Measurements from ENCODE around the gene ADM. TPM values are rescaled to one million over a fixed set of nuclear protein-coding genes. Genes with fewer than 3 reads are reported as not detected.

ADM gene
- total RNA-seq, 1 experiment from 2014 or later, result 21.9 TPM

DNA sequence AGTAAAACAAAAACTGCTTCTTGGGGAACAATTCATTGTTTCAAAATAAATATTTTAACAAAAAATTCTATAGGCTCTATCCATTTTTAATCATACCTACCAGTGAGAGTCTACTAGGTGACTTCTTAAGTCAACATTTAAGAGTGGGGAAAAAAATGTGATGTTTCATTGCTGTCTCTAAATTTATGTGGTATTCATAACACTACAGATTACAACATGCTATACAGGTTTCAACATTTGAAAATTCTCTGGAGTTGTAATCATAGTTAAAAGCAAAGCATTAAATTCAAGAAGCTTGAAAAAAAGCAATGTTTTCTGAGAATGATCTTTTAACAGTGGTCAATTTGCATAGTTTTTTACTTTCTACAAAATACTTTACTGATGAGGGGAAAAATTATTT is 29.2 kb upstream of the ADM start:
- POLR2A ChIA-PET (ENCODE audit: unreplicated experiment), result no interaction called here
- Histone ChIP-seq H3F3A (ENCODE audit: insufficient read depth, low read depth) (no peaks in the 10 kb centered on the region), H3K36me3 (ENCODE audit: low read depth) (no peaks in the 10 kb centered on the region), H3K4me3 (no peak overlapping the region), H4K20me1 (ENCODE audit: insufficient read depth) (no peaks in the 10 kb centered on the region), H3K4me2 (no peak overlapping the region), H2AFZ (no peak overlapping the region), H3K27ac (no peak overlapping the region), H3K9me3 (ENCODE audit: insufficient read depth, low read depth) (no peaks in the 10 kb centered on the region), H3K27me3 (ENCODE audit: insufficient read depth, low read depth) (no peaks in the 10 kb centered on the region), H3K9me2 (ENCODE audit: insufficient read depth) (no peaks in the 10 kb centered on the region), H3K79me2 (ENCODE audit: low read depth) (no peaks in the 10 kb centered on the region), H3K4me1 (replicated peaks; ENCODE audit: insufficient read depth) (no peaks in the 10 kb centered on the region)
- CTCF ChIA-PET, result no interaction called here
- BruUV-seq (replicated peaks), result no TSS peak
- intact Hi-C loops (cut with micrococcal nuclease; ENCODE audit: unreplicated experiment), result no loop called here
- TF ChIP-seq, protein P1, sequence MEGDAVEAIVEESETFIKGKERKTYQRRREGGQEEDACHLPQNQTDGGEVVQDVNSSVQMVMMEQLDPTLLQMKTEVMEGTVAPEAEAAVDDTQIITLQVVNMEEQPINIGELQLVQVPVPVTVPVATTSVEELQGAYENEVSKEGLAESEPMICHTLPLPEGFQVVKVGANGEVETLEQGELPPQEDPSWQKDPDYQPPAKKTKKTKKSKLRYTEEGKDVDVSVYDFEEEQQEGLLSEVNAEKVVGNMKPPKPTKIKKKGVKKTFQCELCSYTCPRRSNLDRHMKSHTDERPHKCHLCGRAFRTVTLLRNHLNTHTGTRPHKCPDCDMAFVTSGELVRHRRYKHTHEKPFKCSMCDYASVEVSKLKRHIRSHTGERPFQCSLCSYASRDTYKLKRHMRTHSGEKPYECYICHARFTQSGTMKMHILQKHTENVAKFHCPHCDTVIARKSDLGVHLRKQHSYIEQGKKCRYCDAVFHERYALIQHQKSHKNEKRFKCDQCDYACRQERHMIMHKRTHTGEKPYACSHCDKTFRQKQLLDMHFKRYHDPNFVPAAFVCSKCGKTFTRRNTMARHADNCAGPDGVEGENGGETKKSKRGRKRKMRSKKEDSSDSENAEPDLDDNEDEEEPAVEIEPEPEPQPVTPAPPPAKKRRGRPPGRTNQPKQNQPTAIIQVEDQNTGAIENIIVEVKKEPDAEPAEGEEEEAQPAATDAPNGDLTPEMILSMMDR (conservative IDR thresholded peaks at IDR 0.05), result no peak
- no peak for TF ChIP-seq EZH2 (IDR thresholded peaks at IDR 0.05; ENCODE audit: low read depth)
- DNase-seq, result no peak

DNA sequence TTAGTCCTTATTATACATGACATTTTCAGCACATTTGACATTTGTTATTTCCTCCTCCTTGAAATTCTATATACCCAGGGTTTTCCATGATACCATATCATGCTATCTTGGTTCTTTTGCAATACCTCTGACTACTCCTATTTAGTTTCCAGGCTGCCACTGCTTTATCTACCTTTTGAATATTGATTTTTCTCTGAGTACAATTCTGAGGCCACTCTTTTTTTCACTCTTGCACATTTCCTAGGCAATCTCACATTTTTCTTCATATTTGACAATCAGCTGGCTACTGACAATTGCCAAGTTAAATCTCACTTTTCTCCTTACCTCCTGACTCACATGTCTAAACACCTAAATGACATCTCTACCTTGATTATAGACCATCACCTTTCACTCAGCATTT is 22.8 kb upstream of the ADM start:
- no peak for TF ChIP-seq EZH2 (IDR thresholded peaks at IDR 0.05; ENCODE audit: low read depth)
- TF ChIP-seq, protein P1 (conservative IDR thresholded peaks at IDR 0.05), result no peak
- Histone ChIP-seq H3K79me2 (ENCODE audit: low read depth) (peaks cover 14% of the 10 kb centered on the region; the same call in 1 of the 2 replicates), H2AFZ (no peak overlapping the region), H3F3A (ENCODE audit: insufficient read depth, low read depth) (no peaks in the 10 kb centered on the region), H3K9me3 (ENCODE audit: insufficient read depth, low read depth) (no peaks in the 10 kb centered on the region), H3K27ac (no peak overlapping the region), H3K9me2 (ENCODE audit: insufficient read depth) (no peaks in the 10 kb centered on the region), H3K4me2 (no peak overlapping the region), H3K4me1 (replicated peaks; ENCODE audit: insufficient read depth) (peaks cover 4% of the 10 kb centered on the region; the same call in 1 of the 2 replicates), H4K20me1 (ENCODE audit: insufficient read depth) (no peaks in the 10 kb centered on the region), H3K4me3 (no peak overlapping the region), H3K36me3 (ENCODE audit: low read depth) (no peaks in the 10 kb centered on the region), H3K27me3 (ENCODE audit: insufficient read depth, low read depth) (no peaks in the 10 kb centered on the region)
- DNase-seq, result no peak
- intact Hi-C loops (cut with micrococcal nuclease; ENCODE audit: unreplicated experiment), result no loop called here
- no TSS peak for BruUV-seq (replicated peaks)
- ChIA-PET POLR2A (ENCODE audit: unreplicated experiment) (interaction anchor here (0.6 kb wide), 1 partner anchor 627 kb away, joined by 3 read pairs; no protein-coding TSS in a partner anchor), CTCF (no interaction called here)

DNA sequence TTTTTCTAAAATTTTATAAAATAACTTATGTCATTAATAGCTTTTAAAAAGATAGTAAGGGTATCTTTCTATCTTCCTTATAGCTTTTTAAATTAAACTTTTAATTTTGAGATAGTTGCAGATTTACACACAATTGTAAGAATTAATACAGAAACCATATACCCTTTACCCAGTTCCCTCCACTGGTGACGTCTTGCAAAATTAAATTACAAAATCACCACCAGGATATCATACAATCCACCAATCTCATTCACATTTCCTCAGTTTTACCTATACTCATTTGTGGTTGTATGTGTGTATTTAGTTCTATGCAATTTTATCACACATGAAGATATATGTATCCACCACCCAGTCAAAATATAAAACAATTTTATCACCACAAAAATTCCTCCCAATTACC is 20.9 kb upstream of the ADM start:
- intact Hi-C loops (cut with micrococcal nuclease; ENCODE audit: unreplicated experiment), result no loop called here
- Histone ChIP-seq H3K4me3 (no peak overlapping the region), H3K4me2 (no peak overlapping the region), H3F3A (ENCODE audit: insufficient read depth, low read depth) (no peaks in the 10 kb centered on the region), H3K79me2 (ENCODE audit: low read depth) (peaks cover 14% of the 10 kb centered on the region; the same call in 1 of the 2 replicates), H2AFZ (no peak overlapping the region), H3K9me3 (ENCODE audit: insufficient read depth, low read depth) (no peaks in the 10 kb centered on the region), H3K36me3 (ENCODE audit: low read depth) (no peaks in the 10 kb centered on the region), H3K27ac (no peak overlapping the region), H3K4me1 (replicated peaks; ENCODE audit: insufficient read depth) (peaks cover 4% of the 10 kb centered on the region; the same call in 1 of the 2 replicates), H4K20me1 (ENCODE audit: insufficient read depth) (no peaks in the 10 kb centered on the region), H3K9me2 (ENCODE audit: insufficient read depth) (no peaks in the 10 kb centered on the region), H3K27me3 (ENCODE audit: insufficient read depth, low read depth) (no peaks in the 10 kb centered on the region)
- DNase-seq, result no peak
- ChIA-PET CTCF (no interaction called here), POLR2A (ENCODE audit: unreplicated experiment) (no interaction called here)
- BruUV-seq (replicated peaks), result no TSS peak
- TF ChIP-seq, protein P1 (conservative IDR thresholded peaks at IDR 0.05), result no peak
- TF ChIP-seq EZH2 (IDR thresholded peaks at IDR 0.05; ENCODE audit: low read depth), result no peak

All from PC-9 (cell line).